Measurements from ENCODE around the gene PROS1.
"Not testable (repeated sequence)": the region's sequence is repeated elsewhere in the genome, so short reads cannot be mapped to it uniquely, and the experiment has no call there.

PROS1 gene

DNA sequence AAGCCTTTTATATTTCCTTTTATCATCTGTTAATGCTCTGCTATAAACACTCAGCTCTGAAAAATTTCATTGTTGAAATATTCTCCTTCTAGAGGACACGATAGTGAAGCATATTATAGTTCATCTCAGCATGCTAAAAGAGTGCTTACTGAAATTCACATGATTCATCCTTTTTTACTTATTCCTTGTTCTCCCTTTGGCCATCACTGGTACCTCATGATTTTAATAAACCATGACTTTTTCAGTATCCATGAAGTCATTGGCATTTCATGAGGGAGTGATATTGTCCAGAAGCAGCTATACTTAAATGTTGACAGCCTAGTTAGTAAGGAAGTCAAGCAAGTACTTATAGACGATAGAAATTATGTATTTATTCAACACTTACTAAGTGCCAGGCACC is 112.7 kb downstream of the PROS1 start:
- no peak for DNase-seq

DNA sequence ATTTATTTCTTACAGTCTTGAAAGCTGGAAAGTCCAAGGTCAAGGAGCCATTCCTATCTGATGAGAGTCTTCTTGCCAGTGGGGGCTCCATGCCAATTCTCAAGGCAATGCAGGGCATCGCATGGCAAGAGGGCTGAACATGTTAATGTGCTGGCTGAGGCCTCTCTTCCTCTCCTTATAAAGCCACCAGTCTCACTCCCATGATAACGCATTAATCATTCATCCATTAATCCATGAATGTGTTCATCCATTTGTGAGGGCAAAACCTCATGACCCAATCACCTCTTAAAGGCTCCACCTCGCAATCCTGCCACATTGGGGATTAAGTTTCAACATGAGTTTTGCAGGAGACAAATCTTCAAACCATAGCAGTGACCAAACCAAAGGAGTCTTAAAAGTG is 118.3 kb downstream of the PROS1 start:
- DNase-seq: no peak

DNA sequence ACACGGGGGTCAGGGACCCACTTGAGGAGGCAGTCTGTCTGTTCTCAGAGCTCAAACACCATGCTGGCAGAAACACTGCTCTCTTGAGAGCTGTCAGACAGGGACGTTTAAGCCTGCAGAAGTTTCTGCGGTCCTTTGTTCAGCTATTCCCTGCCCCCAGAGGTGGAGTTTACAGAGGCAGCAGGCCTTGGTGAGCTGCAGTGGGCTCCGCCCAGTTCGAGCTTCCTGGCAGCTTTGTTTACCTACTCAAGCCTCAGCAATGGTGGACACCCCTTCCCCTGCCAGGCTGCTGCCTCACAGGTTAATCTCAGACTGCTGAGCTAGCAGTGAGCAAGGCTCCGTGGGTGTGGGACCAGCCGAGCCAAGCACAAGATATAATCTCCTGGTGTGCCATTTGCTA is 121.5 kb downstream of the PROS1 start:
- DNase-seq: not testable (repeated sequence)

DNA sequence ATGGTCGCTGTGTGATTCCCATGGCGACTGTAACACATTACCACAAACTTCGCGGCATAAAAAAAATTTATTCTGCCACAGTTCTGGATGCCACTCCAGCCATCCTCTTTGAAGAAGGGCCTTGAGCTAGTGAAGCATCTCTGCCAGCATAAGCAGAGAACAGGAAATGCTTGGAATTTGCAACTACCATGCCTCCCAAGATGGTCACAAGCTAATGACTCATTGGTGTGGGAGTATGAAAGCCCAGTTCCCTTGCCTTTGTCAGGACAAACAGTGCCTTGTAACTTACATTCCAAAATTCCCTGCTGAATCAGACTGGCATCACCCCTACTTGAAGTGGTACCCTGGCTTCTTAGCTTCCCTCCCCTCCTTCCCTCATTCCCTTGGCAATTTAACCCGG is 129.7 kb downstream of the PROS1 start:
- no peak for DNase-seq

DNA sequence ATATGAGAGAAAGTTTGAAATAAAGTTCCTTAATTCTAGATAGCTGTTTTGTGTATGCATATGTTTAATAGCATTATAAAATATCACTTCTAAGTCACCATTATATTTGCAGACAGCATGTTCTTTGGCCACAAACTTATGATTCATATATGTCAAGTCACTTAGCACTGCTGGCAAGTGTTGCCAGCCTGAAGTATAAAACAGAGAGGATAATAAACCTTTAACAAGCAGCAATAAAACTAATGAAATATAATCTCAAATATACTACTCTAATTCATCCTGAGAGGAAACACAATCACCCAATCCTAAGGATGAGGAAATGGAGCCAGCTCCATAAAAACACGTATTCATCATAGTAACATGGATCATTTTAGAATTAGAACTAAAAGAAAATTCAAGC is 134.5 kb downstream of the PROS1 start:
- not testable (repeated sequence) for DNase-seq

Data from NCI-H1092 (cell line).